ENCODE results near the gene MRPL41.
"Not testable (repeated sequence)": the region's sequence is repeated elsewhere in the genome, so short reads cannot be mapped to it uniquely, and the experiment has no call there.

Gene MRPL41

DNA sequence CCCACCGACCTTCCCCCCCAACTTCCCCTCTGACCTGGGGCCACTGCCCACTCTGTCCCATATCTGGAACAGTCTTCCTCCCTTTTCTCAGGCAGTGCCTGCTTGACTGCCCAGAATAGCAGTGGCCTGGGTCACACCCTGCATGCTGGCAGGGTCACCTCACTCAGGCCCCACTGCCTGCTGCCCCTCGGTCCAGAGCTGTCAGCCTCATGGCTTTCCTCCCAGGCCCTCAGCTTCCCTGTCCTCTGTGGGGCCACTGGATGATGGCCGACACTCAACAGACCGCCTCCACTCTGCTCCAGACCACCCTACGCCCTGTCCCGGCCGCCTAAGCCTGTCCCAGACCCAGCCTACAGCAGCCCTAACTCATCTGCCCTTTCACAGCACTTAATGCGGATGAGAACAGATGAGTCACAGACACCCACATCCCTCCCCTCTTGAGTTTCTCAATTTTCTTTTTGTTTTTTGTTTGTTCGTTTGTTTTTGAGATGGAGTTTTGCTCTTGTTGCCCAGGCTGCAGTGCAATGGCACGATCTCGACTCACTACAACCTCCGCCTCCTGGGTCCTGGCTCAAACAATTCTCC, 7.4 kb upstream of the MRPL41 start:
- Histone ChIP-seq H3K4me3 (ENCODE audit: low read length) (no peak overlapping the region), H3K18ac (ENCODE audit: low read length) (no peak overlapping the region), H3K79me1 (ENCODE audit: low read length) (no peaks in the 10 kb centered on the region), H2AK5ac (ENCODE audit: low read length) (no peak overlapping the region), H3K56ac (ENCODE audit: low read length) (no peak overlapping the region), H2BK120ac (ENCODE audit: low read depth, low read length) (no peak overlapping the region), H3K9ac (ENCODE audit: low read length) (no peak overlapping the region), H3K4me2 (ENCODE audit: low read length) (no peak overlapping the region), H3K27ac (ENCODE audit: low read depth, low read length) (no peak overlapping the region), H3K4me1 (ENCODE audit: control insufficient read depth, low read depth, low read length) (no peaks in the 10 kb centered on the region), H3K4ac (ENCODE audit: low read depth, low read length) (no peak overlapping the region), H4K5ac (ENCODE audit: low read length) (no peak overlapping the region), H3K36me3 (ENCODE audit: control insufficient read depth, insufficient read depth, low read length) (no peaks in the 10 kb centered on the region), H2BK15ac (replicated peaks; ENCODE audit: low read depth) (no peak overlapping the region), H3K27me3 (ENCODE audit: insufficient read depth, low read length, poor library complexity) (no peaks in the 10 kb centered on the region), H4K8ac (ENCODE audit: low read depth, low read length) (no peak overlapping the region), H3K23ac (ENCODE audit: low read length) (no peak overlapping the region), H2BK5ac (ENCODE audit: low read length) (no peak overlapping the region), H3K79me2 (ENCODE audit: control insufficient read depth, insufficient read depth, low read length) (no peaks in the 10 kb centered on the region)
- WGBS (ENCODE audit: extremely low coverage, insufficient coverage, low lambda C conversion rate), result no CpG with 5 or more reads among the region's 12 CpGs
- DNase-seq, result no peak

DNA sequence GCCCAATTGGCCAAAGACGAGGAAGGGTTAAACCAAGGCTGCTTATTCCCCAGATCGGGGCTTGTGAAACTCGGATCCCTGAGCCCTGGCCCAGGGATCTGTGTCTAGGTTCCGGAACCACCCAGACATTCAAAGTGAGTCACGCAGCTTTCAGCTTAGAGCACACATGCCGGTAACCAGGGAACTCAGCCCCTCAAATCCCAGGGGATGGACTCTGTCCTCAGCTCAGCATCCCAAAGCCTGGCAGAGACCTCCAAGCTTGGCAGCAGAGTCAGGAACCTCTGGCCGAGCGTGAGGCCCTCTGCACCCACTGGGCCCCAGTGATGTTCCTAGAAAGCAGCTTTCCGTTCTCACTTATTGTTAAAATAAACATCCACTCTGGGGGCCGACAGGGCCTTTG, 6.6 kb upstream of the MRPL41 start:
- H3K36me3 ChIP-seq (ENCODE audit: control insufficient read depth, insufficient read depth, low read length), result no peaks in the 10 kb centered on the region
- no peak overlapping the region for H2BK5ac ChIP-seq (ENCODE audit: low read length)
- H2BK120ac ChIP-seq (ENCODE audit: low read depth, low read length), result no peak overlapping the region
- H4K8ac ChIP-seq (ENCODE audit: low read depth, low read length), result no peak overlapping the region
- no peak overlapping the region for H3K9ac ChIP-seq (ENCODE audit: low read length)
- no peak overlapping the region for H3K27ac ChIP-seq (ENCODE audit: low read depth, low read length)
- H3K27me3 ChIP-seq (ENCODE audit: insufficient read depth, low read length, poor library complexity), result no peaks in the 10 kb centered on the region
- H2AK5ac ChIP-seq (ENCODE audit: low read length), result no peak overlapping the region
- no peak overlapping the region for H2BK15ac ChIP-seq (replicated peaks; ENCODE audit: low read depth)
- no peak overlapping the region for H4K5ac ChIP-seq (ENCODE audit: low read length)
- H3K23ac ChIP-seq (ENCODE audit: low read length), result no peak overlapping the region
- no peak for DNase-seq
- no peak overlapping the region for H3K4me2 ChIP-seq (ENCODE audit: low read length)
- no peaks in the 10 kb centered on the region for H3K79me2 ChIP-seq (ENCODE audit: control insufficient read depth, insufficient read depth, low read length)
- H3K4me3 ChIP-seq (ENCODE audit: low read length), result no peak overlapping the region
- H3K79me1 ChIP-seq (ENCODE audit: low read length), result no peaks in the 10 kb centered on the region
- no peak overlapping the region for H3K18ac ChIP-seq (ENCODE audit: low read length)
- no CpG with 5 or more reads among the region's 10 CpGs for WGBS (ENCODE audit: extremely low coverage, insufficient coverage, low lambda C conversion rate)
- H3K4ac ChIP-seq (ENCODE audit: low read depth, low read length), result no peak overlapping the region
- H3K4me1 ChIP-seq (ENCODE audit: control insufficient read depth, low read depth, low read length), result no peaks in the 10 kb centered on the region
- no peak overlapping the region for H3K56ac ChIP-seq (ENCODE audit: low read length)

DNA sequence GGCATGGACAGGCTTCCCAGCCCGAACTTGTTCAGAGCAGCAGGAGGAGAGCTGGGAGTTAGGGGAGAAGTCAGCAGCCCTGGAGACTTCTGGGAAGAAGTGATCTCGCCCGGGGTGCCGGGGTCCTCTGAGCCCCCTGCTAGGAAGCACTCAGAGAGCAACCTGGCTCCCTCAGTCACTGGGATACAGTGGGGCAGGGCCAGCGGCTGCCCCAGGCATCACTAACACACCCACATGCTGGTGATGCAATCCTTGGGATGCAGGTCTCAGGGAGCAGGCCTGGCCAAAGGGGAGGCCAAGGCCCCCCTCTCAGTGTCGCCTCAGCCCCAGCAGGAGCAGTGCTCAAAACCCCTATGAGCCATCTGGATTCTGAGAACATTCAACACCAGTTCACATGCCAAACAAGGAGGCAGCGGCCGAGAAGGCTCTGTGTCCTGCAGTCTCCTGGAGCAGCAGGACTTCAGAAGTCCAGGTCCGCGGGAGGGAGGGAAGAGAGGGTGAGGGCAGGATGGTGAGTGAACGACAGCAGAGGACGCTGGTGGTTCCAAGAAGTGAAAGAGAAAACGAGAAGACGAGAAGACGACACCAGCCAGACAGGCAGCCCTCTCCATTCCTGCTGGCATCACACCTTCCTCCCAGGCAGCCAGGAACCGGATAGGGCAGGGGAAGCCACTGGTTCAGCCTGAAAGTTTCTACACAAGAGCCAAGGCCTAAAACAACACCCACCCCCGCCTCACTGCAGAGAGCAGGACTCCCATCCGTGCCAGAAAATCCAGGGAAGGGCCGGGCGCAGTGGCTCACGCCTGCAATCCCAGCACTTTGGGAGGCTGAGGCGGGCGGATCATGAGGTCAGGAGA, 3.8 kb upstream of the MRPL41 start:
- H3K4me2 ChIP-seq (ENCODE audit: low read length), result no peak overlapping the region
- DNase-seq, result no peak
- no peak overlapping the region for H2BK120ac ChIP-seq (ENCODE audit: low read depth, low read length)
- no peak overlapping the region for H2BK15ac ChIP-seq (replicated peaks; ENCODE audit: low read depth)
- H3K27ac ChIP-seq (ENCODE audit: low read depth, low read length), result no peak overlapping the region
- H3K79me2 ChIP-seq (ENCODE audit: control insufficient read depth, insufficient read depth, low read length), result no peaks in the 10 kb centered on the region
- H3K9ac ChIP-seq (ENCODE audit: low read length), result no peak overlapping the region
- no peak overlapping the region for H2BK5ac ChIP-seq (ENCODE audit: low read length)
- no peak overlapping the region for H4K8ac ChIP-seq (ENCODE audit: low read depth, low read length)
- no peak overlapping the region for H2AK5ac ChIP-seq (ENCODE audit: low read length)
- H3K36me3 ChIP-seq (ENCODE audit: control insufficient read depth, insufficient read depth, low read length), result no peaks in the 10 kb centered on the region
- no peak overlapping the region for H3K56ac ChIP-seq (ENCODE audit: low read length)
- H3K79me1 ChIP-seq (ENCODE audit: low read length), result no peaks in the 10 kb centered on the region
- no peak overlapping the region for H3K18ac ChIP-seq (ENCODE audit: low read length)
- no CpG with 5 or more reads among the region's 23 CpGs for WGBS (ENCODE audit: extremely low coverage, insufficient coverage, low lambda C conversion rate)
- no peak overlapping the region for H3K23ac ChIP-seq (ENCODE audit: low read length)
- no peak overlapping the region for H4K5ac ChIP-seq (ENCODE audit: low read length)
- H3K4me1 ChIP-seq (ENCODE audit: control insufficient read depth, low read depth, low read length), result no peaks in the 10 kb centered on the region
- H3K4me3 ChIP-seq (ENCODE audit: low read length), result no peak overlapping the region
- no peaks in the 10 kb centered on the region for H3K27me3 ChIP-seq (ENCODE audit: insufficient read depth, low read length, poor library complexity)
- H3K4ac ChIP-seq (ENCODE audit: low read depth, low read length), result no peak overlapping the region

DNA sequence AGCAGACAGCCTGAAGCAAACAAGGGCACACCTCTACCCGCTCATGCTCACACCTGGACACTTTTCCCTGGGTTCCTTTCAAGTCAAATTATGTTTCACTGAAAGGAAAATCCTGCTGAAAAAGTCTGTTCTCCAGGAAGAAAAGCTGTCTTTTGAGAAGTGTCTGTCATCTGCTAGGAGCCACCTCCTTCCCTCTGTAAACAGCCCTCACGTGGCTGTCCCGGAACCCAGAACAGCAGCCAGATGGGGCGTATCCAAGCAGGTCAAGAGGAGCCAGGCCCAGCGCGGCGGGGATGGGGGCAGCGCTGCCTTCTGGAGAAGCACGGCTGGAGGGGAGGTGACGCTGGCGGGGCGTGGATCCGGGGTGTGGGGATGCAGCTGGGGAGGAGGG, 1.5 kb upstream of the MRPL41 start, which contains the start of gene PNPLA7:
PNPLA7 (minus strand) TSS at position 172 of the 391 bp plus-strand sequence. CDS start 205 bp downstream, outside the sequence.
- no peak within 1 kb of the TSS for H4K5ac ChIP-seq (ENCODE audit: low read length)
- H3K79me2 ChIP-seq (ENCODE audit: control insufficient read depth, insufficient read depth, low read length), result no peaks in the 10 kb centered on the region
- H4K8ac ChIP-seq (ENCODE audit: low read depth, low read length), result no peak within 1 kb of the TSS
- no peaks in the 10 kb centered on the region for H3K4me1 ChIP-seq (ENCODE audit: control insufficient read depth, low read depth, low read length)
- H3K4me3 ChIP-seq (ENCODE audit: low read length), result peak within 1 kb of the TSS; percentile 19
- DNase-seq, result peak; percentile 90
- no peak within 1 kb of the TSS for H3K23ac ChIP-seq (ENCODE audit: low read length)
- no CpG with 5 or more reads among the region's 13 CpGs for WGBS (ENCODE audit: extremely low coverage, insufficient coverage, low lambda C conversion rate)
- H3K18ac ChIP-seq (ENCODE audit: low read length), result peak within 1 kb of the TSS; percentile 33
- no peaks in the 10 kb centered on the region for H3K79me1 ChIP-seq (ENCODE audit: low read length)
- no peak within 1 kb of the TSS for H2BK5ac ChIP-seq (ENCODE audit: low read length)
- peak within 1 kb of the TSS; percentile 17 for H3K27ac ChIP-seq (ENCODE audit: low read depth, low read length)
- no peaks in the 10 kb centered on the region for H3K36me3 ChIP-seq (ENCODE audit: control insufficient read depth, insufficient read depth, low read length)
- no peaks in the 10 kb centered on the region for H3K27me3 ChIP-seq (ENCODE audit: insufficient read depth, low read length, poor library complexity)
- peak within 1 kb of the TSS; percentile 85 for H3K56ac ChIP-seq (ENCODE audit: low read length)
- no peak within 1 kb of the TSS for H2BK15ac ChIP-seq (replicated peaks; ENCODE audit: low read depth)
- no peak within 1 kb of the TSS for H2BK120ac ChIP-seq (ENCODE audit: low read depth, low read length)
- H2AK5ac ChIP-seq (ENCODE audit: low read length), result no peak within 1 kb of the TSS
- H3K4ac ChIP-seq (ENCODE audit: low read depth, low read length), result no peak within 1 kb of the TSS
- peak within 1 kb of the TSS; percentile 67 for H3K4me2 ChIP-seq (ENCODE audit: low read length)
- peak within 1 kb of the TSS; percentile 68 for H3K9ac ChIP-seq (ENCODE audit: low read length)

DNA sequence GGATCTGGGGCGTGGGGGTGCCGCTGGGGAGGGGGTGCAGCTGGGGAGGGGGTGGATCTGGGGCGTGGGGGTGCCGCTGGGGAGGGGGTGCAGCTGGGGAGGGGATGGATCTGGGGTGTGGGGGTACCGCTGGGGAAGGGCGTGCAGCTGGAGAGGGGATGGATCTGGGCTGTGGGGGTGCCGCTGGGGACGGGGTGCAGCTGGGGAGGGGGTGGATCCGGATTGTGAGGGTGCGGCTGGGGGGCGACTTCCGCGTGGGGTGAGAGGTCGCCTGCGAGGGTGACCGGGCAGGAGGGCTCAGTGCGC, 768 bp upstream of the MRPL41 start:
- not testable (repeated sequence) for H3K4ac ChIP-seq (ENCODE audit: low read depth, low read length)
- no CpG with 5 or more reads among the region's 17 CpGs for WGBS (ENCODE audit: extremely low coverage, insufficient coverage, low lambda C conversion rate)

More for the DNA sequence above, 768 bp upstream of the MRPL41 start:
- Histone ChIP-seq H3K56ac (ENCODE audit: low read length) (peak overlapping the region; percentile 85), H3K4me3 (ENCODE audit: low read length) (peak overlapping the region; percentile 19), H3K9ac (ENCODE audit: low read length) (peak overlapping the region; percentile 68), H3K4me2 (ENCODE audit: low read length) (peak overlapping the region; percentile 67), H3K18ac (ENCODE audit: low read length) (peak overlapping the region; percentile 33)
- not testable (repeated sequence) for H3K4me1 ChIP-seq (ENCODE audit: control insufficient read depth, low read depth, low read length); H3K79me1 ChIP-seq (ENCODE audit: low read length); H4K8ac ChIP-seq (ENCODE audit: low read depth, low read length); H3K79me2 ChIP-seq (ENCODE audit: control insufficient read depth, insufficient read depth, low read length); H2BK5ac ChIP-seq (ENCODE audit: low read length); H3K36me3 ChIP-seq (ENCODE audit: control insufficient read depth, insufficient read depth, low read length); H4K5ac ChIP-seq (ENCODE audit: low read length); H3K23ac ChIP-seq (ENCODE audit: low read length); H3K27ac ChIP-seq (ENCODE audit: low read depth, low read length); H2AK5ac ChIP-seq (ENCODE audit: low read length); H2BK120ac ChIP-seq (ENCODE audit: low read depth, low read length); H3K27me3 ChIP-seq (ENCODE audit: insufficient read depth, low read length, poor library complexity); H2BK15ac ChIP-seq (replicated peaks; ENCODE audit: low read depth); DNase-seq
